ENCODE measurements around the gene DUSP22.

DNA sequence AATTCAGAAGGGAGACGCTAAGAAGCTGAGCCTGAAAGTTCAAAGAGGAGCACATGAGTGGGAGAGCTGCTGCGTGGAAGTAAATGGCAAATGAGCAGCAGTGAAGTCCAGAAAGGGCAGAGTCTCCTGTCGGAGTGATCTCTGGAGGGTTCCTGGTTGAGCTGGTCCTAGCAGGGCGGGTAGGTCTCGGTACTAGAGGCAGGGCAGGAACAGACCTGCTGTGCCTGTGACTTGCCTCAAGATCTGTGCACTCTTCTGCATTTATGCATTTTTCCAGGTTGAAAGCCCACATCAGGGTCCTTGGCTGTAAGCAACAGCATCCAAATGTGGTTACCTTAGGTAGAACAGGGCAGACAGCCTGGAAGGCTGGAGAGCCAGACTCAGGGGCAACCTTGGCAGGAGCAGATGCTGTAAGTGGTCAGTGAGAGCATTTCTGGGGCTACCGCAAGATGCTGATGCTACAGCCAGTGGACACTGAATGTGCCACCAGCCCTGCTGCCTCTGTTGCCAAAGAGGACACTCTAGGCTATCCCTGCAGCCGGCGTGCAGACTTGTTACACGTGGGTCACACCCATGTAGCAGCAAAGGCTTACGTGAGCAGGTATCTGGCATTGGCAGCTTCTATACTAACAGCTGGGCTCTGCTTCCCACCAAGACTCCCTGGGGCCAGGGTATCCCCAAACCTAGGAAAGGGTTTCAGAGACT is 8.4 kb downstream of the DUSP22 start:
- TF ChIP-seq, protein P1, sequence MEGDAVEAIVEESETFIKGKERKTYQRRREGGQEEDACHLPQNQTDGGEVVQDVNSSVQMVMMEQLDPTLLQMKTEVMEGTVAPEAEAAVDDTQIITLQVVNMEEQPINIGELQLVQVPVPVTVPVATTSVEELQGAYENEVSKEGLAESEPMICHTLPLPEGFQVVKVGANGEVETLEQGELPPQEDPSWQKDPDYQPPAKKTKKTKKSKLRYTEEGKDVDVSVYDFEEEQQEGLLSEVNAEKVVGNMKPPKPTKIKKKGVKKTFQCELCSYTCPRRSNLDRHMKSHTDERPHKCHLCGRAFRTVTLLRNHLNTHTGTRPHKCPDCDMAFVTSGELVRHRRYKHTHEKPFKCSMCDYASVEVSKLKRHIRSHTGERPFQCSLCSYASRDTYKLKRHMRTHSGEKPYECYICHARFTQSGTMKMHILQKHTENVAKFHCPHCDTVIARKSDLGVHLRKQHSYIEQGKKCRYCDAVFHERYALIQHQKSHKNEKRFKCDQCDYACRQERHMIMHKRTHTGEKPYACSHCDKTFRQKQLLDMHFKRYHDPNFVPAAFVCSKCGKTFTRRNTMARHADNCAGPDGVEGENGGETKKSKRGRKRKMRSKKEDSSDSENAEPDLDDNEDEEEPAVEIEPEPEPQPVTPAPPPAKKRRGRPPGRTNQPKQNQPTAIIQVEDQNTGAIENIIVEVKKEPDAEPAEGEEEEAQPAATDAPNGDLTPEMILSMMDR (IDR thresholded peaks at IDR 0.05) = no peak
- no peak for TF ChIP-seq POLR2A (IDR thresholded peaks at IDR 0.05)

All from Peyer's patch (tissue), 4 donors.